Loucy (cell line): ENCODE measurements around the gene PLEKHN1.

Experiments
- H2AFZ ChIP-seq: fragments of 200-600 bp; sonication (generic); 2 replicates; pipeline ENCODE4 v1.6.0; 2016; ENCODE audit warnings: antibody characterized with exemption, mild to moderate bottlenecking, low read length, moderate library complexity
- H3F3A ChIP-seq: fragments of 200-600 bp; 2 replicates; pipeline ENCODE4 v1.6.0; 2016; ENCODE audit warnings: antibody characterized with exemption, low read depth, mild to moderate bottlenecking
- H3K27me3 ChIP-seq: fragments of 200-600 bp; sonication (generic); 2 replicates; pipeline ENCODE4 v1.6.1; 2014; ENCODE audit warnings: low read length, mild to moderate bottlenecking; ENCODE audit not compliant: insufficient read depth, poor library complexity, severe bottlenecking
- H3K36me3 ChIP-seq: fragments of 200-600 bp; sonication (generic); 2 replicates; pipeline ENCODE4 v1.6.1; 2016; ENCODE audit warnings: low read length; ENCODE audit not compliant: insufficient read depth
- H3K4me1 ChIP-seq: fragments of 200-600 bp; sonication (generic); 2 replicates; pipeline ENCODE4 v1.5.1; 2014; ENCODE audit warnings: low read length, mild to moderate bottlenecking; ENCODE audit not compliant: insufficient read depth, poor library complexity, severe bottlenecking
- H3K4me2 ChIP-seq: fragments of 200-600 bp; sonication (generic); 2 replicates; pipeline ENCODE4 v1.6.0; 2014; ENCODE audit warnings: antibody characterized with exemption, low read length, low read depth, mild to moderate bottlenecking; ENCODE audit not compliant: poor library complexity, severe bottlenecking
- H3K4me3 ChIP-seq: fragments of 200-600 bp; sonication (generic); 2 replicates; pipeline ENCODE4 v1.5.1; 2014; ENCODE audit warnings: low read length, mild to moderate bottlenecking, mixed read lengths; ENCODE audit not compliant: poor library complexity, severe bottlenecking
- H3K79me2 ChIP-seq: fragments of 200-600 bp; sonication (generic); 2 replicates; pipeline ENCODE4 v1.6.1; 2014; ENCODE audit warnings: low read length; ENCODE audit not compliant: insufficient read depth
- H3K9ac ChIP-seq: fragments of 200-600 bp; sonication (generic); 2 replicates; pipeline ENCODE4 v1.6.0; 2014; ENCODE audit warnings: mild to moderate bottlenecking, low read depth, low read length, moderate library complexity; ENCODE audit not compliant: poor library complexity, severe bottlenecking
- H3K9me2 ChIP-seq: fragments of 200-600 bp; sonication (generic); replicated peaks from 2 replicates; pipeline ENCODE4 v1.6.1; 2016; ENCODE audit warnings: low read depth, low read length, mixed read lengths
- H3K9me3 ChIP-seq: fragments of 200-600 bp; sonication (generic); 2 replicates; pipeline ENCODE4 v1.6.1; 2014; ENCODE audit warnings: mild to moderate bottlenecking, antibody characterized with exemption, low read length, low read depth; ENCODE audit not compliant: insufficient read depth
- H4K20me1 ChIP-seq: fragments of 200-600 bp; sonication (generic); 2 replicates; pipeline ENCODE4 v1.6.0; 2014; ENCODE audit warnings: antibody characterized with exemption, low read length, mild to moderate bottlenecking; ENCODE audit not compliant: insufficient read depth, poor library complexity, severe bottlenecking
- CTCF ChIP-seq: fragments of 200-600 bp; sonication (generic); conservative IDR thresholded peaks from 2 replicates; pipeline ENCODE4 v1.5.1; 2014; ENCODE audit warnings: mild to moderate bottlenecking, antibody characterized with exemption, low read length
- EZH2phosphoT487 ChIP-seq: fragments of 200-600 bp; IDR thresholded peaks from 2 replicates; pipeline ENCODE4 v1.6.1; 2018; ENCODE audit warnings: antibody characterized with exemption, mild to moderate bottlenecking, moderate library complexity, borderline replicate concordance

The PLEKHN1 gene

GRCh38 chr1:960363-961131 lies 5.7 kb upstream of the PLEKHN1 start, which contains the start of gene KLHL17:
KLHL17 (plus strand) TSS chr1:960584; CDS start chr1:960694, 110 bp downstream.
- peaks cover 6% of the 10 kb centered on the region; the same call in 1 of the 2 replicates for H3K36me3 ChIP-seq
- no peaks in the 10 kb centered on the region for H3K27me3 ChIP-seq
- no peaks in the 10 kb centered on the region for H3F3A ChIP-seq
- peak within 1 kb of the TSS; percentile 87 for H2AFZ ChIP-seq
- peak within 1 kb of the TSS; percentile 98 for H3K4me2 ChIP-seq
- peaks cover 15% of the 10 kb centered on the region for H3K4me1 ChIP-seq
- peak within 1 kb of the TSS; percentile 100 for H3K4me3 ChIP-seq
- H3K9me2 ChIP-seq: no peaks in the 10 kb centered on the region
- no peaks in the 10 kb centered on the region for H3K9me3 ChIP-seq
- TF ChIP-seq EZH2phosphoT487 (no peak), CTCF (no peak)
- peaks cover 29% of the 10 kb centered on the region for H3K79me2 ChIP-seq
- H4K20me1 ChIP-seq: peaks cover 14% of the 10 kb centered on the region
- H3K9ac ChIP-seq: peak within 1 kb of the TSS; percentile 97

GRCh38 chr1:961132-961669 lies 5.1 kb upstream of the PLEKHN1 start:
- Histone ChIP-seq H3K9me2 (no peaks in the 10 kb centered on the region), H3F3A (no peaks in the 10 kb centered on the region), H2AFZ (peak overlapping the region; percentile 67; the same call in 1 of the 2 replicates), H3K4me2 (peak overlapping the region; percentile 98), H3K4me3 (peak overlapping the region; percentile 100), H3K27me3 (no peaks in the 10 kb centered on the region), H3K9me3 (no peaks in the 10 kb centered on the region), H3K9ac (no peak overlapping the region), H3K79me2 (peaks cover 29% of the 10 kb centered on the region), H3K4me1 (peaks cover 15% of the 10 kb centered on the region), H4K20me1 (peaks cover 14% of the 10 kb centered on the region), H3K36me3 (no peaks in the 10 kb centered on the region; the same call in 1 of the 2 replicates)
- no peak for TF ChIP-seq CTCF
- TF ChIP-seq EZH2phosphoT487: no peak

- no peak overlapping the region for H2AFZ ChIP-seq
- no peaks in the 10 kb centered on the region for H3K9me2 ChIP-seq
- TF ChIP-seq CTCF: no peak
- TF ChIP-seq EZH2phosphoT487: no peak
- H3K27me3 ChIP-seq: no peaks in the 10 kb centered on the region
- no peak overlapping the region for H3K9ac ChIP-seq
- H3K4me3 ChIP-seq: no peak overlapping the region
- H3K9me3 ChIP-seq: no peaks in the 10 kb centered on the region
- peaks cover 11% of the 10 kb centered on the region for H4K20me1 ChIP-seq
- H3K4me2 ChIP-seq: no peak overlapping the region
- H3F3A ChIP-seq: no peaks in the 10 kb centered on the region
- H3K4me1 ChIP-seq: peaks cover 25% of the 10 kb centered on the region
- peaks cover 14% of the 10 kb centered on the region for H3K79me2 ChIP-seq
- H3K36me3 ChIP-seq: no peaks in the 10 kb centered on the region
These were observed 3.6 kb upstream of the PLEKHN1 start for GRCh38 chr1:962381-963300.
